A549 (cell line): ENCODE results near the gene CA9. TPM values are rescaled to one million over a fixed set of nuclear protein-coding genes. Genes with fewer than 3 reads are reported as not detected.
A peak's percentile ranks its signal among the peaks of the same experiment; 100 is the strongest.

ENCODE experiments used
- ATAC-seq, 2 experiments: fragments of 200-7000 bp in 1 of 2; fragments of >200 bp in 1 of 2; cut with Nextera tagmentation in 1 of 2; cut with Tn5 transposase in 1 of 2; 3 replicates each; pipeline versions ENCODE4 v1.8.0 to v1.9.1; 2018 to 2020; ENCODE audit warnings: mild to moderate bottlenecking in 1 of 2, moderate library complexity in 1 of 2
- CTCF ChIA-PET: fragments of 300-600 bp; sonication (Branson Sonifier 250); formaldehyde crosslinking; extraction: SDS; loops from one replicate; lab custom pipeline; 2021; ENCODE audit warnings: antibody characterized with exemption, inconsistent platforms; lab: Yijun Ruan, JAX
- POLR2A ChIA-PET: fragments of 350-600 bp; formaldehyde crosslinking; extraction: SDS; loops from one replicate; lab custom pipeline; 2021; ENCODE audit warnings: antibody characterized with exemption, inconsistent platforms; lab: Yijun Ruan, JAX
- DNase-seq, 2 experiments: peaks; one replicate each; pipeline versions ENCODE4 v3.0.0 to v3.0.0-alpha.2; 2011 to 2016; ENCODE audit warnings: low read depth in 1 of 2, low spot score in 1 of 2
- FAIRE-seq: peaks from 2 replicates; lab custom pipeline; 2011; peaks lifted over from hg19 to GRCh38; lab: Jason Lieb, UNC
- H3K27ac ChIP-seq, 2 experiments: fragments of >200 bp; sonication (Bioruptor Twin); formaldehyde crosslinking; 3 replicates each; pipeline ENCODE4 v1.5.1; 2016 to 2017
- H3K4me1 ChIP-seq: fragments of >200 bp; sonication (Bioruptor Twin); formaldehyde crosslinking; 3 replicates; pipeline ENCODE4 v1.6.1; 2016
- H3K4me2 ChIP-seq: fragments of >200 bp; sonication (Bioruptor Twin); formaldehyde crosslinking; 3 replicates; pipeline ENCODE4 v1.6.1; 2016
- H3K4me3 ChIP-seq: fragments of >200 bp; sonication (Bioruptor Twin); formaldehyde crosslinking; 3 replicates; pipeline ENCODE4 v1.5.1; 2016
- H3K9me3 ChIP-seq: fragments of >200 bp; sonication (Bioruptor Twin); formaldehyde crosslinking; 3 replicates; pipeline ENCODE4 v1.6.1; 2016
- ATOH8 ChIP-seq: fragments of 250-450 bp; sonication (Bioruptor Pico); IDR thresholded peaks from 2 replicates; pipeline ENCODE4 v1.5.0; 2020; ENCODE audit warnings: low read depth, mild to moderate bottlenecking, moderate library complexity
- ELK1 ChIP-seq: fragments of 150-350 bp; IDR thresholded peaks from 2 replicates; pipeline ENCODE4 v1.6.1; 2014; ENCODE audit warnings: low read depth, mild to moderate bottlenecking, low read length
- EP300 ChIP-seq, 2 experiments: fragments of >200 bp; sonication (Bioruptor Twin); formaldehyde crosslinking; IDR thresholded peaks; 2 replicates in 1 of 2; 3 replicates in 1 of 2; pipeline ENCODE4 v1.6.1; 2016 to 2017
- FOSL2 ChIP-seq, 2 experiments: fragments of 450-650 bp in 1 of 2; fragments of >200 bp in 1 of 2; sonication (Bioruptor Twin) in 1 of 2; formaldehyde crosslinking; IDR thresholded peaks; 2 replicates each; pipeline versions ENCODE4 v1.5.0 to v1.6.1; 2016 to 2020; ENCODE audit warnings: mild to moderate bottlenecking in 1 of 2, moderate library complexity in 1 of 2
- GATA3 ChIP-seq: IDR thresholded peaks from 2 replicates; pipeline ENCODE4 v1.6.1; 2012; ENCODE audit warnings: borderline replicate concordance
- HES2 ChIP-seq: fragments of >200 bp; sonication (Bioruptor Twin); formaldehyde crosslinking; IDR thresholded peaks from 2 replicates; pipeline ENCODE4 v1.6.1; 2016
- HOXB5 ChIP-seq: fragments of 250-450 bp; sonication (Bioruptor Pico); IDR thresholded peaks from 2 replicates; pipeline ENCODE4 v1.5.0; 2020; ENCODE audit warnings: mild to moderate bottlenecking, moderate library complexity
- JUN ChIP-seq, 2 experiments: fragments of >200 bp; sonication (Bioruptor Twin); formaldehyde crosslinking; IDR thresholded peaks; 2 replicates in 1 of 2; 3 replicates in 1 of 2; pipeline ENCODE4 v1.6.1; 2016 to 2017
- KDM1A ChIP-seq: fragments of 200-600 bp; sonication (generic); IDR thresholded peaks from 2 replicates; pipeline ENCODE4 v1.6.1; 2016; ENCODE audit warnings: low read depth, mild to moderate bottlenecking
- KDM5A ChIP-seq: fragments of 200-600 bp; sonication (generic); IDR thresholded peaks from 2 replicates; pipeline ENCODE4 v1.6.1; 2016; ENCODE audit warnings: antibody characterized with exemption, mild to moderate bottlenecking
- RAD21 ChIP-seq, 2 experiments: fragments of >200 bp in 1 of 2; sonication (Bioruptor Twin) in 1 of 2; formaldehyde crosslinking in 1 of 2; IDR thresholded peaks in 1 of 2; conservative IDR thresholded peaks in 1 of 2; 2 replicates in 1 of 2; 3 replicates in 1 of 2; pipeline ENCODE4 v1.6.1; 2012 to 2018; ENCODE audit warnings: inconsistent platforms in 1 of 2
- RARB ChIP-seq: fragments of 250-450 bp; sonication (Bioruptor Pico); IDR thresholded peaks from 2 replicates; pipeline ENCODE4 v1.8.0; 2021; ENCODE audit warnings: mild to moderate bottlenecking, moderate library complexity
- REST ChIP-seq: fragments of 200-600 bp; sonication (generic); IDR thresholded peaks from 2 replicates; pipeline ENCODE4 v1.6.1; 2016; ENCODE audit warnings: antibody characterized with exemption, mild to moderate bottlenecking, moderate library complexity
- RNF2 ChIP-seq: fragments of 200-600 bp; sonication (generic); IDR thresholded peaks from 2 replicates; pipeline ENCODE4 v1.6.1; 2016; ENCODE audit warnings: low read depth, mild to moderate bottlenecking, antibody characterized with exemption, moderate library complexity, borderline replicate concordance
- SMC3 ChIP-seq: fragments of >200 bp; sonication (Bioruptor Twin); formaldehyde crosslinking; IDR thresholded peaks from 3 replicates; pipeline ENCODE4 v1.6.1; 2018; ENCODE audit warnings: inconsistent platforms
- SREBF2 ChIP-seq: fragments of 450-650 bp; IDR thresholded peaks from 2 replicates; pipeline ENCODE4 v1.6.1; 2014; ENCODE audit warnings: mild to moderate bottlenecking, moderate library complexity
- TFCP2L1 ChIP-seq: fragments of 250-450 bp; sonication (Bioruptor Pico); IDR thresholded peaks from 2 replicates; pipeline ENCODE4 v1.5.0; 2021; ENCODE audit warnings: mild to moderate bottlenecking
- TP53 ChIP-seq: fragments of 250-450 bp; sonication (Bioruptor Pico); IDR thresholded peaks from 2 replicates; pipeline ENCODE4 v1.5.0; 2021; ENCODE audit warnings: mild to moderate bottlenecking, moderate library complexity
- WGBS: methylation state at CpG from one replicate; pipeline ENCODE4 v1.1.6; 2017; ENCODE audit errors: missing lambda C conversion rate; 5-methylcytosine and 5-hydroxymethylcytosine counted together
- polyA plus RNA-seq, 4 experiments: library from polyadenylated mRNA; depleted of rRNA in 3 of 4; stranded (reverse); fragments of >200 nt; fragmentation: RNase III in 1 of 4; extraction: RNeasy Plus Mini Kit Qiagen cat#74134 plus additional on column Dnase treatment in 1 of 4; gene quantifications; 2 replicates in 3 of 4; 3 replicates in 1 of 4; pipeline ENCODE4 v1.2.3, GENCODE V29; 2011 to 2017

CA9 gene
- polyA plus RNA-seq, 2 of the 4 experiments (the other 2 are of a cell fraction) = 4.5 to 16.3 TPM

- WGBS = 88% methylated on average over 11 of the region's 11 CpGs
- Histone ChIP-seq H3K4me2 (no peak overlapping the region), H3K27ac (no peak overlapping the region), H3K9me3 (no peaks in the 10 kb centered on the region), H3K4me1 (no peaks in the 10 kb centered on the region), H3K4me3 (no peak overlapping the region)
- TF ChIP-seq SREBF2 (no peak), KDM5A (no peak), TFCP2L1 (CRISPR knock-in tag) (no peak), ELK1 (no peak), TP53 (CRISPR knock-in tag) (no peak), REST (no peak), RAD21 (conservative IDR thresholded peaks at IDR 0.05 in 1 of 2, IDR thresholded peaks at IDR 0.05 in 1 of 2) (no peak), SMC3 (no peak), FOSL2 (IDR thresholded peaks at IDR 0.05) (no peak), FOSL2 (CRISPR knock-in tag; IDR thresholded peaks at IDR 0.05) (no peak), GATA3 (no peak), EP300 (IDR thresholded peaks at IDR 0.05) (no peak), HES2 (no peak), KDM1A (no peak)
- no peak for FAIRE-seq
- no peak for DNase-seq
- ATAC-seq = peak in 1 of 2 experiments; percentile 43; a peak in 3 of 6 replicates
- CTCF ChIA-PET = interaction anchor here (0.6 to 32.5 kb wide), 11 partner anchors 5 to 109 kb away, joined by 3 to 758 read pairs (median 5); partner anchors contain the start of genes CREB3, TLN1 and TPM2
- POLR2A ChIA-PET = no interaction called here
Measured at GRCh38 chr9:35712762-35713400, 39.2 kb downstream of the CA9 start.

GRCh38 chr9:35713578-35713977 is 39.9 kb downstream of the CA9 start:
- ChIA-PET CTCF (interaction anchor here (1.0 to 32.5 kb wide), 7 partner anchors 4 to 110 kb away, joined by 4 to 758 read pairs (median 6); partner anchors contain the start of genes CREB3, TLN1 and TPM2), POLR2A (interaction anchor here (1.0 kb wide), 1 partner anchor 49 kb away, joined by 3 read pairs; the partner anchor contains the start of gene ARHGEF39)
- WGBS = 94% methylated on average over 3 of the region's 3 CpGs
- H3K4me1 ChIP-seq = no peaks in the 10 kb centered on the region
- no peak overlapping the region for H3K27ac ChIP-seq
- H3K4me2 ChIP-seq = no peak overlapping the region
- FAIRE-seq = no peak
- no peak for DNase-seq
- no peak overlapping the region for H3K4me3 ChIP-seq
- TF ChIP-seq HOXB5 (CRISPR knock-in tag) (no peak), KDM5A (no peak), RARB (no peak), ATOH8 (no peak), JUN (IDR thresholded peaks at IDR 0.05) (no peak), RNF2 (no peak)
- H3K9me3 ChIP-seq = no peaks in the 10 kb centered on the region
- ATAC-seq = no peak
